SU-DHL-6 (cell line): ENCODE results near the gene TRIP10.

Experiments used
- H2AFZ ChIP-seq: fragments of 200-600 bp; sonication (generic); 2 replicates; pipeline ENCODE4 v1.6.1; 2014; ENCODE audit warnings: low read depth, mild to moderate bottlenecking, moderate library complexity, mixed read lengths, antibody characterized with exemption, low read length; ENCODE audit not compliant: severe bottlenecking
- H3F3A ChIP-seq: fragments of 200-600 bp; shearing (Covaris generic); 2 replicates; pipeline ENCODE4 v1.6.0; 2016; ENCODE audit warnings: antibody characterized with exemption, mild to moderate bottlenecking; ENCODE audit not compliant: insufficient read depth
- H3K27ac ChIP-seq: fragments of 200-600 bp; sonication (generic); 2 replicates; pipeline ENCODE4 v1.5.1; 2016; ENCODE audit warnings: low read depth, mild to moderate bottlenecking, low read length, moderate library complexity, mixed read lengths
- H3K27me3 ChIP-seq: fragments of 200-600 bp; sonication (generic), shearing (Covaris generic); 2 replicates; pipeline ENCODE4 v1.6.0; 2014; ENCODE audit warnings: mild to moderate bottlenecking, low read length
- H3K36me3 ChIP-seq: fragments of 200-600 bp; sonication (generic); 2 replicates; pipeline ENCODE4 v1.6.1; 2014; ENCODE audit warnings: mild to moderate bottlenecking, low read length, mixed read lengths
- H3K4me2 ChIP-seq: fragments of 300-600, 200-600 bp; shearing (Covaris generic), sonication (generic); 2 replicates; pipeline ENCODE4 v1.6.0; 2014; ENCODE audit warnings: low read length, low read depth, mild to moderate bottlenecking; ENCODE audit not compliant: poor library complexity, severe bottlenecking
- H3K4me3 ChIP-seq: fragments of 200-600 bp; sonication (generic); 2 replicates; pipeline ENCODE4 v1.5.1; 2014; ENCODE audit warnings: antibody characterized with exemption, low read length, mild to moderate bottlenecking, mixed read lengths; ENCODE audit not compliant: insufficient read depth, poor library complexity, severe bottlenecking
- H3K79me2 ChIP-seq: fragments of 200-600 bp; sonication (generic); 2 replicates; pipeline ENCODE4 v1.6.1; 2014; ENCODE audit warnings: mild to moderate bottlenecking, low read length, moderate library complexity; ENCODE audit not compliant: insufficient read depth
- H3K9ac ChIP-seq: fragments of 200-600 bp; sonication (generic); 2 replicates; pipeline ENCODE4 v1.7.0; 2014; ENCODE audit warnings: mild to moderate bottlenecking, low read length
- H3K9me2 ChIP-seq: fragments of 200-600 bp; sonication (generic); replicated peaks from 2 replicates; pipeline ENCODE4 v1.6.1; 2014; ENCODE audit warnings: low read length; ENCODE audit not compliant: insufficient read depth
- H3K9me3 ChIP-seq: fragments of 200-600 bp; sonication (generic); 2 replicates; pipeline ENCODE4 v1.6.1; 2014; ENCODE audit warnings: low read length, mixed read lengths; ENCODE audit not compliant: insufficient read depth
- H4K20me1 ChIP-seq: fragments of 200-600 bp; sonication (generic); 2 replicates; pipeline ENCODE4 v1.6.1; 2014; ENCODE audit warnings: low read depth, mild to moderate bottlenecking, antibody characterized with exemption, low read length, moderate library complexity, mixed read lengths
- EZH2phosphoT487 ChIP-seq: fragments of 200-600 bp; sonication (generic), shearing (Covaris generic); conservative IDR thresholded peaks from 2 replicates; pipeline ENCODE4 v1.6.1; 2018; ENCODE audit warnings: mild to moderate bottlenecking, antibody characterized with exemption, low read length, moderate library complexity, mixed read lengths
- TF ChIP-seq, protein P1 (sequence below): fragments of 200-600 bp; sonication (generic); IDR thresholded peaks from one replicate; pipeline ENCODE4 v1.5.1; 2017; ENCODE audit warnings: antibody characterized with exemption, mild to moderate bottlenecking, low read length, moderate library complexity; ENCODE audit not compliant: insufficient read depth, poor library complexity, severe bottlenecking

TRIP10 gene

GRCh38 chr19:6709549-6709948 lies 29.9 kb upstream of the TRIP10 start:
- Histone ChIP-seq H3K4me2 (no peak overlapping the region), H3K4me3 (no peak overlapping the region), H3K36me3 (no peaks in the 10 kb centered on the region), H3F3A (no peaks in the 10 kb centered on the region), H3K9me2 (no peaks in the 10 kb centered on the region), H3K27me3 (no peaks in the 10 kb centered on the region), H4K20me1 (no peaks in the 10 kb centered on the region), H3K79me2 (no peaks in the 10 kb centered on the region), H3K9ac (no peak overlapping the region), H2AFZ (no peak overlapping the region), H3K9me3 (no peaks in the 10 kb centered on the region), H3K27ac (no peak overlapping the region)
- no peak for TF ChIP-seq EZH2phosphoT487
- TF ChIP-seq, protein P1, sequence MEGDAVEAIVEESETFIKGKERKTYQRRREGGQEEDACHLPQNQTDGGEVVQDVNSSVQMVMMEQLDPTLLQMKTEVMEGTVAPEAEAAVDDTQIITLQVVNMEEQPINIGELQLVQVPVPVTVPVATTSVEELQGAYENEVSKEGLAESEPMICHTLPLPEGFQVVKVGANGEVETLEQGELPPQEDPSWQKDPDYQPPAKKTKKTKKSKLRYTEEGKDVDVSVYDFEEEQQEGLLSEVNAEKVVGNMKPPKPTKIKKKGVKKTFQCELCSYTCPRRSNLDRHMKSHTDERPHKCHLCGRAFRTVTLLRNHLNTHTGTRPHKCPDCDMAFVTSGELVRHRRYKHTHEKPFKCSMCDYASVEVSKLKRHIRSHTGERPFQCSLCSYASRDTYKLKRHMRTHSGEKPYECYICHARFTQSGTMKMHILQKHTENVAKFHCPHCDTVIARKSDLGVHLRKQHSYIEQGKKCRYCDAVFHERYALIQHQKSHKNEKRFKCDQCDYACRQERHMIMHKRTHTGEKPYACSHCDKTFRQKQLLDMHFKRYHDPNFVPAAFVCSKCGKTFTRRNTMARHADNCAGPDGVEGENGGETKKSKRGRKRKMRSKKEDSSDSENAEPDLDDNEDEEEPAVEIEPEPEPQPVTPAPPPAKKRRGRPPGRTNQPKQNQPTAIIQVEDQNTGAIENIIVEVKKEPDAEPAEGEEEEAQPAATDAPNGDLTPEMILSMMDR, result no peak

DNA sequence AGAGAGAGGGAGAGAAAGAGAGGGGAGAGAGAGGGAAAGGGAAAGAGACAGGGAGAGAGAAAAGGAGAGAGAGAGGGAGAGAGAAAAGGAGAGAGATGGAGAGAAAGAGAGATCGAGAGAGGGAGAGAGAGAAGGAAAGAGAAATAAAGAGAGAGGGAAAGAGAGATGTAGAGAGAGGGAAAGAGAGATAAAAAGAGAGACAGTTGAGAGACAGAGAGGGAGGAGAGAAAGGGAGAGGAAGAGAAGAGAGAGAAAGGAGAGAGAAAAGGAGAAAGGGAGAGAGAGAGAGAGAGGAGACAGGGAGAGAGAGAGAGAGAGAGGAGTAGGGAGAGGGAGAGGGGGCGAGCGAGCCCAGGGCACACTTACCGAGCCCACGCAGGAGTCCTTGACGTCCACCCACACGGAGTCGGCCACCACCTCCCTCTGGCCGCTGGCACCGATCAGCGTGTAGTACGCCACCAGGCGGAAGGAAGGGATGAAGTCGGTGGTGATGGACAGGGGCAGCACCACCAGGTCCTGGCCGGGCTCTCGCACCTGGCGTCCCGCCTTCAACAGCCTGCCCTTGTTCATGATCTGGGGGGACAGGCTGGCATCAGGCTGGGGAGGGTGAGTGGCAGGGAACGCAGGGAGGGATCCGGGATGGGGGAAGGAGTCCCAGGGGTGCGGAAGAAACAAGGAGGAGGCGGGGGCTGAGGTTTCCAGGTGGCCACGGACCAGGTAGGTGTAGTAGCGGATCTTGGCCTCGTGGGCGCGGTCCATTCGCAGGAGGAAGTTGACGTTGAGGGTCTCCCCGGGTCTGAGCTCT lies 29.0 kb upstream of the TRIP10 start:
- H3K79me2 ChIP-seq, result no peaks in the 10 kb centered on the region
- no peak overlapping the region for H2AFZ ChIP-seq
- H3F3A ChIP-seq, result no peaks in the 10 kb centered on the region
- no peaks in the 10 kb centered on the region for H3K36me3 ChIP-seq
- no peaks in the 10 kb centered on the region for H4K20me1 ChIP-seq
- H3K27ac ChIP-seq, result no peak overlapping the region
- H3K9me3 ChIP-seq, result no peaks in the 10 kb centered on the region
- H3K27me3 ChIP-seq, result no peaks in the 10 kb centered on the region
- no peak overlapping the region for H3K9ac ChIP-seq
- H3K9me2 ChIP-seq, result no peaks in the 10 kb centered on the region
- no peak overlapping the region for H3K4me2 ChIP-seq
- H3K4me3 ChIP-seq, result no peak overlapping the region
- TF ChIP-seq, protein P1, result no peak
- no peak for TF ChIP-seq EZH2phosphoT487

GRCh38 chr19:6711078-6711361 lies 28.5 kb upstream of the TRIP10 start:
- H3K9me2 ChIP-seq, result no peaks in the 10 kb centered on the region
- H3K36me3 ChIP-seq, result no peaks in the 10 kb centered on the region
- no peaks in the 10 kb centered on the region for H3K27me3 ChIP-seq
- H3K79me2 ChIP-seq, result no peaks in the 10 kb centered on the region
- H3F3A ChIP-seq, result no peaks in the 10 kb centered on the region
- H2AFZ ChIP-seq, result no peak overlapping the region
- no peak for TF ChIP-seq EZH2phosphoT487
- TF ChIP-seq, protein P1, result no peak
- H3K4me3 ChIP-seq, result no peak overlapping the region
- no peaks in the 10 kb centered on the region for H4K20me1 ChIP-seq
- H3K9me3 ChIP-seq, result no peaks in the 10 kb centered on the region
- no peak overlapping the region for H3K27ac ChIP-seq
- no peak overlapping the region for H3K9ac ChIP-seq
- H3K4me2 ChIP-seq, result no peak overlapping the region
